Superior temporal gyrus (tissue), 1 donor: ENCODE data around the gene EEFSEC.

Experiments
- DNase-seq: peaks from one replicate; pipeline ENCODE4 v3.0.0-alpha.2; 2016; ENCODE audit errors: extremely low spot score

Gene EEFSEC

GRCh38 chr3:128334086-128334645 is 180.9 kb downstream of the EEFSEC start:
- no peak for DNase-seq

GRCh38 chr3:128334766-128335165 is 181.5 kb downstream of the EEFSEC start:
- no peak for DNase-seq

- DNase-seq = no peak
These were observed 182.5 kb downstream of the EEFSEC start for GRCh38 chr3:128335621-128336296.

GRCh38 chr3:128336337-128337156 is 183.3 kb downstream of the EEFSEC start:
- no peak for DNase-seq

- DNase-seq = no peak
These were observed 184.0 kb downstream of the EEFSEC start for GRCh38 chr3:128337305-128337704.

GRCh38 chr3:128338536-128339330 is 185.5 kb downstream of the EEFSEC start:
- DNase-seq = no peak

- no peak for DNase-seq
These were observed 186.3 kb downstream of the EEFSEC start for GRCh38 chr3:128339491-128340012.

GRCh38 chr3:128340198-128340903 is 187.1 kb downstream of the EEFSEC start:
- no peak for DNase-seq

GRCh38 chr3:128340904-128341555 is 187.7 kb downstream of the EEFSEC start:
- DNase-seq = no peak

- no peak for DNase-seq
These were observed 188.5 kb downstream of the EEFSEC start for GRCh38 chr3:128341659-128342395.

- DNase-seq = no peak
These were observed 189.5 kb downstream of the EEFSEC start for GRCh38 chr3:128342701-128343180.

GRCh38 chr3:128343287-128344051 is 190.2 kb downstream of the EEFSEC start:
- no peak for DNase-seq

GRCh38 chr3:128344052-128344735 is 190.9 kb downstream of the EEFSEC start:
- no peak for DNase-seq

GRCh38 chr3:128345196-128345595 is 191.9 kb downstream of the EEFSEC start:
- DNase-seq = no peak

- DNase-seq = no peak
These were observed 193.3 kb downstream of the EEFSEC start for GRCh38 chr3:128346562-128346961.

GRCh38 chr3:128347282-128347681 is 194.0 kb downstream of the EEFSEC start:
- DNase-seq = no peak

GRCh38 chr3:128348075-128348474 is 194.8 kb downstream of the EEFSEC start:
- no peak for DNase-seq

GRCh38 chr3:128348805-128349531 is 195.7 kb downstream of the EEFSEC start:
- DNase-seq = no peak
